ENCODE data around the gene APC2. TPM values are rescaled to one million over a fixed set of nuclear protein-coding genes. Genes with fewer than 3 reads are reported as not detected.

APC2 gene
- total and polyA plus RNA-seq, 12 donors, result 0.06 to 12.9 (median 0.77) TPM

DNA sequence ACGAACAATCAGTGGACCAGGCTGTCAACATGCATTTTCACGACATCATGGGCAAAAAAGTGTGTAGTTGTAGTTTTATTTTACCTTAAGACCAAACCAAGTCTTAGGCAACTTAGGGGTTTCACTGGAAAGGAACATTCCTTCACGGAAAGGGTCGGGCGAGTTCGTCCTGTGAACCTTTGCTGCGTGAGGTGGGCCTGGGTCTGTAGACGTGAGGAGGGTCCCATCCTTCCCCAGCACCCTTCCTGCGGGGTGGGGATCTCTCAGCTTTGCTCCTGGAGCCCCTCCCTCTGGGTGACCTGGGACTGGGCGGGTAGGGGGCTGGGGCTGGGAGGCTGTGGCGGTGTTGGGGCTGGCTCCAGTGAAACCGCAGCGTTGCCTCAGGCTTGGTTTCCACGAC is 24.0 kb upstream of the APC2 start:
- Histone ChIP-seq H3K27ac (peak overlapping the region in 2 of 5 donors; percentile 68 to 71), H3K4me1 (replicated peaks in 1 of 2) (peaks cover 8 to 41% of the 10 kb centered on the region in 2 donors), H3K36me3 (replicated peaks in 1 of 2) (peaks cover 0 to 78% of the 10 kb centered on the region in 2 donors), H3K27me3 (no peaks in the 10 kb centered on the region), H3K4me3 (no peak overlapping the region), H3K9me3 (replicated peaks in 1 of 3) (no peaks in the 10 kb centered on the region)
- intact Hi-C loops (cut with DNase I), result no loop called here
- 81 to 92% (median 84%) methylated on average over 9 to 14 of the region's 14 CpGs for WGBS, 4 donors
- no peak for DNase-seq
- no peak for TF ChIP-seq POLR2A (IDR thresholded peaks at IDR 0.05)
- TF ChIP-seq, protein P1, sequence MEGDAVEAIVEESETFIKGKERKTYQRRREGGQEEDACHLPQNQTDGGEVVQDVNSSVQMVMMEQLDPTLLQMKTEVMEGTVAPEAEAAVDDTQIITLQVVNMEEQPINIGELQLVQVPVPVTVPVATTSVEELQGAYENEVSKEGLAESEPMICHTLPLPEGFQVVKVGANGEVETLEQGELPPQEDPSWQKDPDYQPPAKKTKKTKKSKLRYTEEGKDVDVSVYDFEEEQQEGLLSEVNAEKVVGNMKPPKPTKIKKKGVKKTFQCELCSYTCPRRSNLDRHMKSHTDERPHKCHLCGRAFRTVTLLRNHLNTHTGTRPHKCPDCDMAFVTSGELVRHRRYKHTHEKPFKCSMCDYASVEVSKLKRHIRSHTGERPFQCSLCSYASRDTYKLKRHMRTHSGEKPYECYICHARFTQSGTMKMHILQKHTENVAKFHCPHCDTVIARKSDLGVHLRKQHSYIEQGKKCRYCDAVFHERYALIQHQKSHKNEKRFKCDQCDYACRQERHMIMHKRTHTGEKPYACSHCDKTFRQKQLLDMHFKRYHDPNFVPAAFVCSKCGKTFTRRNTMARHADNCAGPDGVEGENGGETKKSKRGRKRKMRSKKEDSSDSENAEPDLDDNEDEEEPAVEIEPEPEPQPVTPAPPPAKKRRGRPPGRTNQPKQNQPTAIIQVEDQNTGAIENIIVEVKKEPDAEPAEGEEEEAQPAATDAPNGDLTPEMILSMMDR (IDR thresholded peaks at IDR 0.05), result no peak

DNA sequence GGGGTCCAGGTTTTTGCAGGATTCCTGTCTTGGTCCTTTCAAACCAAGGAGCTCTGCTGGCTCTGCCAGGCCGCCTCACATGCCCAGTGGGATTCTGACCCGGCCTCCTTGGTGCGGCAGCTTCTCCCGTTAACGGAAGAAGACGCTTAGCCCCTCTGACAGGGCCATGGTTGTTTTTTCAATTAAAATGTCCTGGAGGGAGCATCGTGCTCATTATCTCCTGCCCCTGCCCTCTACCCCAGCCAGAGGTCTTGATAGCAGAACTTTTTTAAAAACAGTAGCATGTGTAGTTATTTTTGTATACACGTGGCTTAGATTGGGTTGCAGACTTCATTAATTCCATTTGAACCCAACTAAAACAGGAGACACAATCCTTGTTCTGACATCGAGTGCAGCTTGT is 23.2 kb upstream of the APC2 start:
- peaks cover 0 to 78% of the 10 kb centered on the region in 2 donors for H3K36me3 ChIP-seq (replicated peaks in 1 of 2)
- 82 to 91% (median 87%) methylated on average over 8 to 9 of the region's 9 CpGs for WGBS, 4 donors

GRCh38 chr19:1427221-1427920 is 22.6 kb upstream of the APC2 start:
- TF ChIP-seq, protein P1 (IDR thresholded peaks at IDR 0.05), result no peak
- no peak for TF ChIP-seq POLR2A (IDR thresholded peaks at IDR 0.05)
- intact Hi-C loops (cut with DNase I), result no loop called here
- Histone ChIP-seq H3K36me3 (replicated peaks in 1 of 2) (peaks cover 0 to 78% of the 10 kb centered on the region in 2 donors), H3K9me3 (replicated peaks in 1 of 3) (no peaks in the 10 kb centered on the region), H3K4me3 (no peak overlapping the region), H3K4me1 (replicated peaks in 1 of 2) (peaks cover 8 to 30% of the 10 kb centered on the region in 2 donors), H3K27ac (no peak overlapping the region), H3K27me3 (no peaks in the 10 kb centered on the region)
- 91 to 95% (median 92%) methylated on average over 26 to 27 of the region's 27 CpGs for WGBS, 4 donors
- no peak for DNase-seq

More for the DNA sequence above, 23.2 kb upstream of the APC2 start:
- intact Hi-C loops (cut with DNase I), result no loop called here
- H3K4me1 ChIP-seq (replicated peaks in 1 of 2), result peaks cover 8 to 37% of the 10 kb centered on the region in 2 donors
- TF ChIP-seq, protein P1 (IDR thresholded peaks at IDR 0.05), result no peak
- no peak for TF ChIP-seq POLR2A (IDR thresholded peaks at IDR 0.05)
- H3K27ac ChIP-seq, result no peak overlapping the region
- H3K9me3 ChIP-seq (replicated peaks in 1 of 3), result no peaks in the 10 kb centered on the region
- no peak overlapping the region for H3K4me3 ChIP-seq
- no peaks in the 10 kb centered on the region for H3K27me3 ChIP-seq
- no peak for DNase-seq

DNA sequence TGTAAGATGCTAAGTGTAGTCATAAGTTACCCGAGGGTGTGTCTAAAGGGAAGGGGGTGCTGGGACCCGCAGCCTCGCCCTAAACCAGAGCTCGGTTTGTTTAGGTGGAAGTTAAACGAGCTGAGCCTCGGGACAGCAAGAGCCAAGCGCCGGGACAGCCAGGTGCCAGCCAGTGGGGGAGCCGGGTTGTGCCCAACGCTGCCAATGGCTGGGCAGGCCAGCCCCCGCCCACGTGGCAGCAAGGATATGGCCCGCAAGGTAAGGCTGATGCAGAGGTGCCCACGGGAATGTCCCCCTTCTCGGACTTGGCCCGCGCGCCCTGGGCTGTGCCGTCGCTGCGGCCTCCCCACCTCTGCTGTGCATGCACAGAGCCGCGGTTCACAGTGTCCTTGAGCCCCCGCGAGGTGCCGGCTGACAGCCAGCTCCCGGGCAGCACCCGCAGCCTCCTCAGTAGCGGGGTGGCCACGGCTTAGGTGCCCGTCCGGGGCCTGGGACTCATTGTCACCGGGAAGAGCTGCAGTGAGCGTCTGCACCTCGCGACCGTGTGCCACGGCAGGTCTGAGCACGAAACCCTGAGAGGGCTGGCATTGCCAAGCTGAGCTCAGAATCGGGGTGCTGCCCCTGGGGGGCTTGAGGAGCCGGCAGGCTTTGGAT is 21.1 kb upstream of the APC2 start:
- H3K27ac ChIP-seq, result peak overlapping the region in 3 of 5 donors; percentile 38 to 72 (median 60)
- peak in 3 of 7 donors; percentile 52 to 73 (median 70) for DNase-seq
- WGBS, 4 donors, result 58 to 79% (median 65%) methylated on average over 8 to 41 of the region's 41 CpGs
- H3K27me3 ChIP-seq, result no peaks in the 10 kb centered on the region
- H3K36me3 ChIP-seq (replicated peaks in 1 of 2), result peaks cover 0 to 81% of the 10 kb centered on the region in 2 donors
- TF ChIP-seq, protein P1 (IDR thresholded peaks at IDR 0.05), result no peak
- no peak for TF ChIP-seq POLR2A (IDR thresholded peaks at IDR 0.05)
- no peak overlapping the region for H3K4me3 ChIP-seq
- no peaks in the 10 kb centered on the region for H3K9me3 ChIP-seq (replicated peaks in 1 of 3)
- intact Hi-C loops (cut with DNase I), result no loop called here
- H3K4me1 ChIP-seq (replicated peaks in 1 of 2), result peaks cover 8 to 24% of the 10 kb centered on the region in 2 donors
